BJ (cell line): ENCODE data around the gene FAM228A. TPM values are rescaled to one million over a fixed set of nuclear protein-coding genes. Genes with fewer than 3 reads are reported as not detected.

Experiments
- CTCF ChIA-PET: fragments of 350-600 bp; formaldehyde crosslinking; extraction: SDS; loops from one replicate; lab custom pipeline; 2021; ENCODE audit warnings: antibody characterized with exemption, inconsistent platforms; lab: Yijun Ruan, JAX
- POLR2A ChIA-PET: fragments of 300-600 bp; sonication (Branson Sonifier 250); formaldehyde crosslinking; extraction: SDS; loops from one replicate; lab custom pipeline; 2021; ENCODE audit warnings: antibody characterized with exemption; lab: Charles Lee
- DNase-seq: peaks from one replicate; pipeline ENCODE4 v3.0.0-alpha.2; 2011; ENCODE audit warnings: low read depth
- H3K27me3 ChIP-seq: 2 replicates; pipeline ENCODE4 v1.6.0; 2011; ENCODE audit warnings: low read length; ENCODE audit not compliant: control insufficient read depth, insufficient read depth
- H3K36me3 ChIP-seq: 2 replicates; pipeline ENCODE4 v1.5.1; 2011; ENCODE audit warnings: low read length; ENCODE audit not compliant: control insufficient read depth, insufficient read depth
- H3K4me3 ChIP-seq: 2 replicates; pipeline ENCODE4 v1.5.1; 2011; ENCODE audit warnings: low read depth, mild to moderate bottlenecking, control low read depth, low read length
- CTCF ChIP-seq: IDR thresholded peaks from 2 replicates; pipeline ENCODE4 v1.5.1; 2011; ENCODE audit warnings: low read depth, mild to moderate bottlenecking, control low read depth, inconsistent platforms, low read length, moderate library complexity; ENCODE audit not compliant: insufficient read depth
- polyA plus RNA-seq: library from polyadenylated mRNA; depleted of rRNA; stranded (reverse); fragments of >200 nt; gene quantifications from 2 replicates; pipeline ENCODE4 v1.2.3, GENCODE V29; 2011

FAM228A gene
- polyA plus RNA-seq, 1 experiment, result 0.23 TPM

GRCh38 chr2:24199968-24200590 lies 25.2 kb downstream of the FAM228A start:
- CTCF ChIA-PET, result no interaction called here

GRCh38 chr2:24200799-24201198 lies 25.9 kb downstream of the FAM228A start:
- H3K4me3 ChIP-seq, result no peak overlapping the region
- no peak for TF ChIP-seq CTCF
- DNase-seq, result no peak
- ChIA-PET POLR2A (interaction anchor here (0.9 kb wide), 1 partner anchor 27 kb away, joined by 3 read pairs; no protein-coding TSS in a partner anchor), CTCF (no interaction called here)
- no peaks in the 10 kb centered on the region for H3K27me3 ChIP-seq
- H3K36me3 ChIP-seq, result peaks cover 6% of the 10 kb centered on the region; the same call in 1 of the 2 replicates

More at GRCh38 chr2:24199968-24200590, 25.2 kb downstream of the FAM228A start:
- Histone ChIP-seq H3K27me3 (no peaks in the 10 kb centered on the region), H3K4me3 (no peak overlapping the region), H3K36me3 (peaks cover 6% of the 10 kb centered on the region; the same call in 1 of the 2 replicates)
- no peak for TF ChIP-seq CTCF
- POLR2A ChIA-PET, result interaction anchor here (0.9 kb wide), 1 partner anchor 27 kb away, joined by 3 read pairs; no protein-coding TSS in a partner anchor
- DNase-seq, result no peak

DNA sequence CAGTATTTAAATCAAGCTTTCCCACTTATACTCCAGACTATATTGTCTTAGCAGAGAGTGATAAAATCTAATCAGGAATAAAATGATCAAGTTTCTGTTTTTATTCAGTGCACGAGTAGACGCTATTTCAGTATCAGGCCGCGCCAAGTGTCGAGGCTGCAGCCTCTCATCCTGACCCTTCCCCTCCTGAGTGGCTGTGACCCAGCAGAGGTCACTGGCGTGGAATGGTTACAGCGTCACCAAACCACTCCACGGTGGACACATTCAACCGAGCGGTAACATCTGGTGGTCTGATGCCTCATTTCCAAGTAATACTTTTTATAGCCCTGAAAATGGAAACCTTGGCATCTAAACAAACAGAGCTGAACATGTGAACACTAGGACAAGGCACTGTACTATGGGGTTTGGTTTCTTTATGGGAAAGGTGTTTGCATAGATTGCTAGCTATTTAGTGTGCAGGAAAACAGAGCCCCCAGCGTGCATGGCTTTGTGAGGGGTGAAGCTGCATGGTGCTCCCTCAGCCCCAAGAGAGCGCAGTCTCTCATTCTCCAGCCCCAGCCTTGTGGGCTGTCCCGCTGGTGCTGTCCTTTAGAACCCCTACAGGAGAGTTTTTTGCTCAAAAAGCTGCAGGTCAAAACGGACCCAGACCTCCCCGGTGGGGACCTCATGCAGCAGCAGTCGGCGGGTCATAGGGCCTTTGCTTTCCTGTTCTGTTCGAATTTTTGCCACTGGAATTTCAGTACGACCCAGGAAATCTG lies 28.4 kb downstream of the FAM228A start:
- TF ChIP-seq CTCF, result no peak
- ChIA-PET POLR2A (no interaction called here), CTCF (interaction anchor here (1.2 kb wide), 1 partner anchor 119 kb away, joined by 3 read pairs; the partner anchor contains the start of gene TP53I3)
- no peak overlapping the region for H3K4me3 ChIP-seq
- peak; percentile 25 for DNase-seq
- H3K36me3 ChIP-seq, result peaks cover 11% of the 10 kb centered on the region
- H3K27me3 ChIP-seq, result no peaks in the 10 kb centered on the region

- Histone ChIP-seq H3K4me3 (no peak overlapping the region), H3K36me3 (peaks cover 11% of the 10 kb centered on the region), H3K27me3 (no peaks in the 10 kb centered on the region)
- TF ChIP-seq CTCF, result no peak
- CTCF ChIA-PET, result interaction anchor here (1.2 kb wide), 1 partner anchor 119 kb away, joined by 3 read pairs; the partner anchor contains the start of gene TP53I3
- POLR2A ChIA-PET, result no interaction called here
- no peak for DNase-seq
These were observed 28.9 kb downstream of the FAM228A start for GRCh38 chr2:24203787-24204150.

DNA sequence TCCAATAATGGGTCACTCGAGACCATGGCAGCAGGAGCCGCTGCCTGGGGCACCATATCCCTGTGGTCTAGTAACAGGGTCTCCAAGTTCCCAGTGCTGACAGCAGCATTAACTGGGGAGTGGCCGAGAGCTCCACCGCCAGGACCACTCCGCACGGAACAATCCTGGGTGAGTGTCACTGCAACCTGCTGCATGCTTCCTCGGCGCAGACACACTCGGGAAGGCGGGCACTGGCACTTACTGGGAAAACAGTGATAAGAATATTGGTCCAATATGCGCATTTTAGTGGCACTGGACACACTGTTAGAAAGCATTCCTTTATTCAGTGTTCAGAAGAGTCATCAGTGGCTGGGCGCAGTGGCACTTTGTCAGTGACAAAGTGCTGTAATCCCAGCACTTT lies 29.7 kb downstream of the FAM228A start:
- CTCF ChIA-PET, result no interaction called here
- DNase-seq, result no peak
- Histone ChIP-seq H3K27me3 (no peaks in the 10 kb centered on the region), H3K4me3 (no peak overlapping the region), H3K36me3 (peaks cover 14% of the 10 kb centered on the region)
- no peak for TF ChIP-seq CTCF
- POLR2A ChIA-PET, result no interaction called here
